ENCODE measurements around the gene CAV2.
"Not testable (repeated sequence)": the region's sequence is repeated elsewhere in the genome, so short reads cannot be mapped to it uniquely, and the experiment has no call there.

CAV2 gene, protein sequence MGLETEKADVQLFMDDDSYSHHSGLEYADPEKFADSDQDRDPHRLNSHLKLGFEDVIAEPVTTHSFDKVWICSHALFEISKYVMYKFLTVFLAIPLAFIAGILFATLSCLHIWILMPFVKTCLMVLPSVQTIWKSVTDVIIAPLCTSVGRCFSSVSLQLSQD

DNA sequence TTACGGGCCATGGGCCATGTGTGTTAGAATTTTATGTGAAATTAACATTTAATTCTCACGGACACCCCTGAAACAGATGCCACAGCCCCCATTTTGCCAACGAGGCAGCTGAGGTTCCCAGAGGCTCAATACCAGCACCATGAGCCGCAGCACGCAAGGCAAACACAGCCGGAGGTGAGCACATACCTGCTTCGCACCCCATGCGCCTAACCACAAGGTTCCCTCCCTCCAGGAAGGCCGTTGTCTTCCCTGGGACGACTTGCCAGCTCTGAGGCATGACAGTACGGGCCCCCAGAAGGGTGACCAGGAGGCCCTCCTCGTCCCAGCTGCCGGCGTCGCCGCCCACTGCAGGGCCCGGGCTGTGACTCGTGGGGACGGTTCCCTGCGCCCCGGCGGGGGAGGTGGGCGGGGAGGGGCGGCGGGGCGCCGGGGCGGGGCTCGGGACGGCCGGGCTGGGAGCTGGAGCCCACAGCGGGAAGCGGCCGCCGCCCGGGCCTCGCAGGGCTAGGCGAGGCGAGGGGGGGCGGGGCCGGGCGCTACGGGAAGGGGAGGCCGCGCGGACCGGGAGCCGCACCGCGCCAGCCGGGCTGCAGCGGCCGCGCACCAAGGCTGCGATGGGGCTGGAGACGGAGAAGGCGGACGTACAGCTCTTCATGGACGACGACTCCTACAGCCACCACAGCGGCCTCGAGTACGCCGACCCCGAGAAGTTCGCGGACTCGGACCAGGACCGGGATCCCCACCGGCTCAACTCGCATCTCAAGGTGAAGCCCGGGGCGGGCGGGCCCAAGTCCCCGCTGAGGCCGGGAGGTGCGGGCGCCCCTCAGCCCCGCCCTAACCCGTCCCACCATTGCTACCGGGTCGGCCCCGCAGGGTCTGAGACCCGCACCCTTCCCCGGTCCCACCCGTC is at the start of gene CAV2:
TSS of gene CAV2 (plus strand) at position 571 of the 910 bp plus-strand sequence. CDS start at position 615, 44 bp downstream.
- DNase-seq, result peak; percentile 13

DNA sequence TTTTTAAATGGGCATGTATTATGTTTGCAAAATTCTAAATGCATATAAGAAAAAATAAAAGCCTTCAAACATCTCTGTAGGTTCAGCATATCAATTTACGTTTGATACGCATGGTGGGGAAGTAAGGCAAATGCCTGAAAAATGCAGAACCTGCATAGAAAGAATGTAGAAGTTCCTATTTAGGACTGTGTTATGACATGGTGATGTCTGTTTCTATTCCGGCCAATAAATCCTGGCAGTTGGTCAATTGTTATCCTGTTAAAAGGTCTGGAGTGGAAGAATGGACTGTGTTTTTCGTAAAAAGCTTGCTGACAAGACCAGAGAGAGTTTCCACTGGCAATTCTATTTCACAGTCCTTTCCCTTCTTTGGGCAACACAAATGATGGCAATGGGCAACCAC is 49.6 kb upstream of the CAV2 start:
- no peak for DNase-seq

GRCh38 chr7:116451957-116452729 is 47.4 kb upstream of the CAV2 start:
- no peak for DNase-seq

DNA sequence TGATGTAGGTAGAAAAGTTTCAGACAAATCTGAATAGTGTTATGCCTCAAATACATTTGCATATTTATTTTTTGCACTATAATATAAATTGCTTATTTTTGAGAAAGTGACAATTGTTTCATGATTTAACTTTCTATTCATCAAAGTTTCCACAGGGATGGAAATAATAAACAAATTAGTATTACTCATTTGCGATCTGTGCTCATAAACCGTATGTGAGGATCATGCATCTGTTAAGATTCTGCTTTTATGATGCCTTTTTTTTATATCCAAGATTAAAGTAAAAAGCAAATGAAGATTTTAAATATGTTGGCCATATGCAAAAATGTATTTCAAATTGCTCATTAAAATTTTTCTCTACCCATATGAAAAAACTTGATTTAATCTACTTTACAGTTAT is 45.2 kb upstream of the CAV2 start:
- no peak for DNase-seq

- no peak for DNase-seq
Observed at GRCh38 chr7:116455009-116455408, 44.5 kb upstream of the CAV2 start.

DNA sequence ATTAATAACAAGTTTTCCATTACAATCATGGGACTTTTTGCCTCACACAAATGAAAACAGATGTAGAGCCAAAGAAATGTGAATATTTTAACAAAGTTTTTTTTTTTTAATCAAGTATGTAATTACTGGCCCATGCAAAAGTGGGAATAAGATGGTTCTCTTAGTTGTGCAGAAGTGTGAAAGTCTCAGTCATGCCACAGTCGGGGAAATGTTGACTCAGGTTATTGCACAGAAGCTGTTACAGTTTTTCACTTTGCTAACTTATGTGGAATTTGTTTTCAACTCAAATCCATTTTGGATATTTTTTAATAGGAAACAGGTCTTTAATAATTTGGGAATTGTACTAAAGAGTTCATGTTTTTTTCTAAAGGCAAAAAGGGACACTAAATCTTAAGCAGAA is 44.0 kb upstream of the CAV2 start:
- no peak for DNase-seq

- DNase-seq, result no peak
Observed at GRCh38 chr7:116461500-116461899, 38.0 kb upstream of the CAV2 start.

GRCh38 chr7:116463956-116464355 is 35.6 kb upstream of the CAV2 start:
- DNase-seq, result no peak

GRCh38 chr7:116464375-116464774 is 35.2 kb upstream of the CAV2 start:
- DNase-seq, result no peak

DNA sequence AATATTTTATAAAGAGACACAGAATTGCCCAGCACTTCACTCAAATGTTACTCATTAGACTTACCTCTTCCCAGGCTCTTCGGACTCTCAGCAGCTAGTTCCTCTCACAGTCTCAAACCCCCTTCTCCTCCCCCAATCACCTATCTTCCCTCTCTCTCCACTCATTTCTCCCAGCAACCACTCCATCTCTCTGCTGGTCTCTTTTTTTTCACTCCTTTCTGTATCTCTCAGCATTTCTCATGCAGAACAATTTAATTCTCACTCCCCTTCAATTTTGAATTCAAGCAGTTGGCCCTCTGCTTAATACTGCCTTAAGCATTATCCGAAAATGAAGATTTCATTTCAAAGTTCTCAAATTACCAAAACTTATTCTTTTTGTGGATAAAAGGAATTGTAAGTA is 34.4 kb upstream of the CAV2 start:
- DNase-seq, result no peak

- no peak for DNase-seq
Observed at GRCh38 chr7:116468534-116468933, 31.0 kb upstream of the CAV2 start.

DNA sequence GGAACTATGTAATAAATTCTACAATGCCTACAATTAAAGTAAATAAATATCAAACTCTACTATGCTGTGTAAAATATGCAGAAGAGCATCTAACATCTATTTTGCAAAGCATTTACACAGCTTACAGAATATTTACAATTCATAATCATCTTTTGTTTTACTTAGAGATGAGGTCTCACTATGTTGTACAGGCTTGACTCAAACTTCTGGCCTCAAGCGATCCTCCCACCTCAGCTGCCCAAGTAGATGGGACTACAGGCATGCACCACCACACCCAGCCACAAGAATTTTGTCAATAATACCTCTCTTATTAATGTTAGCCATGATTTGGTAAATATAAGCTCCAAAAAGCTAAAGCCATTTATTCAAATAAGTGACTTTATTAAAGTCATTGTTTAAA is 21.9 kb upstream of the CAV2 start:
- no peak for DNase-seq

GRCh38 chr7:116478834-116479233 is 20.7 kb upstream of the CAV2 start:
- DNase-seq, result no peak

GRCh38 chr7:116483271-116483942 is 16.1 kb upstream of the CAV2 start:
- DNase-seq, result no peak

DNA sequence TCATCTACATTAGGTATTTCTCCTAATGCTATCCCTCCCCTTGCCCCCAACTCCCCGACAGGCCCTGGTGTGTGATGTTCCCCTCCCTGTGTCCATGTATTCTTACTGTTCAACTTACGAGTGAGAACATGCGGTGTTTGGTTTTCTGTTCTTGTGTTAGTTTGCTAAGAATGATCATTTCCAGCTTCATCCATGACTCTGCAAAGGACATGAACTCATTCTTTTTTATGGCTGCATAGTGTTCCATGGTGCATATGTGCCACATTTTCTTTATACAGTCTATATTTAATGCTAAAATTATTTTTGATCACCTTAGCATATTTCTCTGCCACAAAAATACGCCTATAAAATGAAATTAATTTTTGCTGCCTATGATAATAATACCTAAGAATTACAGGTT is 15.1 kb upstream of the CAV2 start:
- DNase-seq, result not testable (repeated sequence)

DNA sequence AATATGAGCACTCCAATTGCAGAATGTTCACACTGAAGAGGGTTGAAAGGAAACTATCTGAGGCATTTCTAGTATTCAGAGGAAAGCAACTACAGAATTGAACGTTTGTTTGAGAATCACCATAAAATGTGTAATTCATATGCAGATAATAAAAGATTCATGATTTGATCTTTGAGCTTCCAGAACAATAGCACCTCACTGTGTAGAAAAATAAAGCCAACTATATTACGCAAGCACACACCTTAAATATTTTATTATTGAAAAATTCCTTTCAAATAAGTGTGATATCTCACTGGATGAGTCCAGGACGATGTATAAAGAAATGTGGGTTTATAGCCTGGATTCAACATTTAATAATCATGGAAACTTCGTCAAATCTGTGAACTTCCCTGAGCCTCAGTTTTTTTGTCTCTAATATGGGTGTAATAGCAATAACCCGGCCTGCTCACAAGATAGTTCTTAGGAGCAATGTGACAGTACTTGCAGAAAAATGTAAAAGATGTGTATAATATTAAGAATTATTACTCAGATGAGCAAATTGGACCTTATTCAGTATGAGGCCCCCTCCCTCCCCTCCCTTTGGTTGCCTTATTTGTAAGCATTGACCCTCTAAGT is 11.5 kb upstream of the CAV2 start:
- no peak for DNase-seq

- DNase-seq, result no peak
Observed at GRCh38 chr7:116490351-116490750, 9.2 kb upstream of the CAV2 start.

DNA sequence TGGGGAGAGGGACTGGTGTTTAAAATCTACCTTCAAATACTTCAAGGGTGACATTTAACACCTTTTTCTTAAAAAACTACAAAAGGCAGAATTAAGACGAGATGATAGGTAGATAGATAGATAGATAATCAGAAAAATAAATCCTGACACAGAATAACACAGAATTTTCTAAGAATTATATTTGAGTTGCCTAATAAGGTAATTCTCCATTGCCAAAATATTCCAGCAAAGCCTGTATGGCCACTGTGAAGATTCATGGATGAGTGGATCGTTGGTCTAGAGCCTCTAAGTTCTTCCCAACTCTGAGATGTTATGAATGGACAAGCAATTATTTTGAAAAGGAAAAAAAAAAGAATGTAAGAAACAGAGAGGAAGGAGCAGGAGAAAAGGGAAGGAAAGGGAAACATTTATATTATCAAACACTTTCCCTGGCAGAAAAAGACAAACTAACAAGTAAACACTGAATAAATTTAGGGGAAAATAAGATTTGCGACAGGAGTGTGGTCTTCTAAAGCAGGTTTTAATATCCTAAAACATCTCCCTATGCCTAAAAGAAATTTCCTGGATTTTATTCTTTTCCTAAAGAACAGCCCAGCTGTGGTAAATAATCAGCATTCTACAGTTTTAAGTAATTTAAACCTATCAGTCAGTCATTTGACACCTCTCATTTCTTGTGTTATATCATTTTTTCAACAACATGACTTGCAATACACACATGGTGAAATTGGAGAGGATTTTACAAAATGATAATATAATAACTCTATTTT is 7.5 kb upstream of the CAV2 start:
- DNase-seq, result no peak

DNA sequence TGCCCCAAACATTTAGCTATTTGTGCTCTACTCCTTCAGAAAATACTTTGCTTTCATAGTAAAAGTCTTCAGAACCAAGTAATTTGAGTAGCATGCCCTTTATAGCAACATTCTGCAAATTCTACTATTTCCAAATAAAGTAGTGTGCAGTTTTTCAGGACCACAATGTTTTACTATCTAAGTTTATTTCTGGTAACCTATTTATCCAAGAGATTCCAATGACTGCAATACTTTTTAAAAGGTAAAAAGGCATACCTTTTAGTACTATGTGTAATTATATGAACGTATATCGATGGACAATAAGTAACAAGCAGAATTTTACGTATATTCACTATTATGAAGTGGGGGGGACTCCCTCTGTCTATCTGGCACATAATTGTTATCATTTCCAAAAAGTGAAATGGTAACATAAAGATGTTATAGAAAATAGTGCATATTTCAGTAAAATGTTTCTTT is 6.9 kb upstream of the CAV2 start:
- DNase-seq, result no peak

GRCh38 chr7:116493449-116493848 is 6.1 kb upstream of the CAV2 start:
- DNase-seq, result no peak

GRCh38 chr7:116494472-116494871 is 5.1 kb upstream of the CAV2 start:
- no peak for DNase-seq

DNA sequence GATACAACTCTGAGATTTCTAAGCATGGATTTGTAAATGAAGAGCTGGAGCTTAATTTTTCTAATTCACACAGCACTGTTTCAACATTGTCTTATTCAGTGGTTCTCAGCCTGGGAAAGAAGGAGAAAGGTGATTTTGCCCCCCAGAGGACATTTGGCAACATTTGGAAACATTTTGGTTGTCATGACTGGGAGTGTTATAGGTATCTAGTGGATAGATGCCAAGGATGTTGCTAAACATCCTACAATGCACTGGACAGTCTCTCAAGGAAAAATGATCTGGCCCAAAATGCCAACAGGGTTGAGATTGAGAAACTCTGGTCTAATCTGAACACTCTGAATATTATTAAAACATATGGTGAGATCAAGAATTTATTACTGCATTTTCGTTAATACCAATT is 3.8 kb upstream of the CAV2 start:
- no peak for DNase-seq
